Epithelial cell of prostate (primary cell): ENCODE measurements around the gene USP22.

Experiments
- DNase-seq: peaks from one replicate; pipeline ENCODE4 v3.0.0-alpha.2; 2011; ENCODE audit warnings: low read depth, low spot score
- H3K27ac ChIP-seq: fragments of 450-650 bp; 2 replicates; pipeline ENCODE4 v1.5.1; 2017; ENCODE audit warnings: mild to moderate bottlenecking

The USP22 gene

DNA sequence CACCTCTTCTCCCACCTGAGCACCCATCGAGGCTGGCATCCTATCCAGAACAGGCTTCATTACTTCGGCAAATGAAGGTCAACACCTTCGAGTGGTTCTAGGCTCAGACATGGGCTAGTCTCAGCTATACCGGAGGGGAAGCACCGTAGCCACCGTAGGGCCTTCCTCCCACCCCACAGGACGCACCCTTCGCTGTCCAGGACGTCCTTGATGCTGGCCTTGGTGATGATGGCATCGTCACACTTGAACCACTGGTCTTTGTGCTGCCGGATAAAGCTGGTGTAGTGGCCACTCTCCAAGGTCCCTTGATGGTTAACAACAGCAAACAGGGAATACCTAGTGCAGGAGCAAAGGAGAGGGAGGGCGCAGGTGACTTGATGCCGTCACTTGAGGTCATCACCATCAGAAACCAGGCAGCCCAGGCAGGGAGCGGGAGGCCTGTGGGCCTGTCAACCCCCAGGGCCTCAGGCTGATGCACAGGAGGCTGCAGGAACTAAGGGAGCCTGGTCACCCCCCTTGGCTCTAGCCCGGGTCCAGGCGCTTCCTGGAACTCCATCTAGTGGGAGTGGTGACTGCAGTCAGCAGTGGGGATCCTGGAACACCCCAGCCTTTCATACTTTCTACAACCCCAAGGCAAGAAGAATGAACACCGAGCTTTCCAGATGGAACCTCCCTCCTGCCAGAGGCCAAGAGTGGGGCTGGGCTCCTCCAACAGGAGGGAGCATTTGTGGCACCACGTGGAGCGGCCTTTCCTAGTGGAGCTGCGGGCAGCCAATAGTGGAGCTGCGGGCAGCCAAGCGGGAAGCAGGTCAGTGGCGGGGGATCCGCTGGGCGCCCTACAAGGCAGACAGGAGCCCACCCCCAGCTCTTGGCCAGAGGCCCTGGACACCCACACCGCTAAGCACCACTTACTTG, 38.5 kb downstream of the USP22 start:
- no peak overlapping the region for H3K27ac ChIP-seq
- DNase-seq = no peak

DNA sequence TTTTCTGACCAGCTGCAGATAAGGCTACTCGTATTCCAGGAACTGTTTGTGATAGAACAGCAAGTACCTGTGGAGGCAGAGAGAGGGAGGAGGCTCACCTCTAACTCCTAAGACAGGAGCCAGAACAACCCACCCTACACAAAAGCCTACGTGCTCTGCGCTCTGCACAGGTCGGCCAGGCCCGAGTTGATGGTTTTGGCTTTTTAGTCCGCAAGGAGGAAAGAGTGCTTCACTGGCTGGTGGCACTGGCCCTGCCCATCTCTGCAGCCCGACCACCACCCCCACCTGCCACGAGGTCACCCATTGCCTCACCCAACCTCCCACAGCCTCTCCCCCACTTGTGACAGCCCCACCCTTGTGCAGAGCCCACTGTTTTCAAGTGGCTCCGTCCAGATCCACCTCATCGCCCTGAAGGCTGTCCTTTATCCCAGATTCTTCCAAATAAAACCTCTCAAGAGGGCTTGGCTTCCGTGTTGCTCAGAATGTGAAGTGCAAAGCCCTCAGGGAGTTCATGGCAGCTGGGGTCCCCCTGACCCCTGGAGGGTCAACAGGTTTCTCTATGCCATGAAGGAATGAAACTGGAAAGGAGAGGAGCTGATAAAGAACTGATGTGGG, 39.7 kb downstream of the USP22 start:
- H3K27ac ChIP-seq = no peak overlapping the region
- no peak for DNase-seq

DNA sequence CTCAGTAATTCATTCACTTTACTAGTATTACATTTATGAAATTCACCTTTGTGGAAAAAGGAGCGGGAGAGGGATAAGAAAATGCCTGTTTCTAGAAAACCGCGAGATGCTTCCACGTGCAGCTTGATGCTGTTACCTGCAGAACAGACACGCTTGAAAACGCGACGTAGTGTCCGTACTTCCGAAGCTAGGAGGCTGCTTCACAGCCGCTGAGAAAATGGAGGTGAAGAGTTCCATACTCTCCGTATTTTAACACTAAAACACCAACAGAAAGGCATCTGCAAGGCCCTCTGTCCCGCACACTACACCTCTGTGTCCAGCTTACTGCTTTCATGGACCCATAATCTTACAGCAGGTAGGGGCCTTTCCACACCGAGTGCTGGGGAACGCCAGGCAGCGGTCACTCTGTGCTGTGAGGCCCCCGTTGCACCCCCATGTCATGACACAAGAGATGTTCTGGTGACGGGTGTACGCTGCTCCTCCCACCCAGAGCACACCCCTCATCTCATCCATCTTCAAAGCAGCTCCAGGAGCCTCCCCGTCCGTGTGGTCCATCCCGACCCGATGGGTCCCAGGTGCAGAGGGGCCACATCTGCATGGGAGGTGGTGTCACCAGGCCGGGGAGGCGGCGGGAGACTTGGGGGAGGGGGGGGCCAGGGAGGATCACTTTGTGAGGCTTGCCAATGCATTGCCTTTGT, 40.4 kb downstream of the USP22 start:
- H3K27ac ChIP-seq = no peak overlapping the region
- no peak for DNase-seq

GRCh38 chr17:21001813-21002221, 41.0 kb downstream of the USP22 start:
- H3K27ac ChIP-seq = no peak overlapping the region
- DNase-seq = no peak

DNA sequence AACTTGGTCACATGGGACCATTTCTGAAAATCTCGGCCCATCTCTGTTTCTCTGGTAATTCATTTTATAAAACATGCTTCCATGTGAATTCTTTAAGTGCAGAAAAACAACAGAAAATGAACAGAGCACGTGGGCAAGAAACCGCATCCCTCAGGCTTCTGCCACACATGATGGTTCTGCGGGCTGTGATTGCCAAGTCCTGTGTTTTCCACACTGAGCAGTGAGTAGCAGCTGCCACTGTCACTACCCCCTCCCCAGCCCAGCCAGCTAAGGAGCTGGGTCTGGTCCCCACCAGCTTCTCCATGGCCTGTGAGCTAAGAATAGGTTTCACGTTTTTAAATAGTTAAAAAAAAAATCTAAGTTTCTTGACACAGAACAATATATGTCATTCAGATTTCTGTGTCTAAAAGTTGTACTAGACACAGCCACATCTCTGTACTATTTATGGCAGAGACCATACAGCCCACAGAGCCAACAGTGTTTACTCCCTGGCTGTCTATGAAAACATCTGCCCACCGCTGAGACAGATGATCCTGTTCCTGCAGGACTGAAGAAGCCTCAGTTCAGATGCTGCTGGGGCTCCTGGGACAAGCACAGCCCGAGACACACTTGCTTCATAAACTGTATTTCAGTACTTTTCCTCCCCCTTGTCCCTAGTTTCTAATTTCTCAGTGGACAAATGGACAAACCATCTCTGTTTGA, 41.5 kb downstream of the USP22 start:
- H3K27ac ChIP-seq = no peak overlapping the region
- DNase-seq = no peak

DNA sequence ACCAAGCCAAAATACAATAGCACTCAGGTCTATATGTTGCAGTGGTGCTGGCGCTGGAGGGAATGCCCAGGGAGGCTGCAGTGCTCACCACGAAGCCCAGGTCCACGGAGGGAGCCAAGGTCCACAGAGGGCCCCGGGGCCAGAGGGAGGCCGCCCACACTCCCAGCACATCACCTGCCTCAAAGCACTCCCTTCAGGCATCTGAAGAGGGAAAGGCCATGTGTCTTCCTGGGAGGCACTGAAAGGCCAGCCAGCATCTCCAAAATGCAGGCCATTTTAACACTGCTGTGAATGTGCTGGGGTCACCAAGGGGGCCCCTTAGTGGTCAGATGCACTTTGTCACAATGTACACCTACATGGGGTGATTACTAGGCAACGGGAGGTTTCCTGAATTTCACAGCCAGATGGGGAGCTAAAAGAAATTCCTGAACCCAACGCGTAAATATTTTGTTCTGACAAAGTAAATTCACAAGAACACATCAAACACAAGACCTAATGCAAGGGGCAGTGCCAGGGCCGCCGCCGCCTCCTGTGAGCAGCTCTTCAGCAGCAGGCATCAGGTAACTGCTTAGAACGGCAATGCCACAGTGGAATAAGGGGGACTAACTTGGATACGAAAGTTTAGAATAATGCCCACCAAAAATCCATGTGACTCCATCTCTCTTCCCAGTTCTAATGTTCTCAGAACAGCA, 42.8 kb downstream of the USP22 start:
- DNase-seq = no peak

DNA sequence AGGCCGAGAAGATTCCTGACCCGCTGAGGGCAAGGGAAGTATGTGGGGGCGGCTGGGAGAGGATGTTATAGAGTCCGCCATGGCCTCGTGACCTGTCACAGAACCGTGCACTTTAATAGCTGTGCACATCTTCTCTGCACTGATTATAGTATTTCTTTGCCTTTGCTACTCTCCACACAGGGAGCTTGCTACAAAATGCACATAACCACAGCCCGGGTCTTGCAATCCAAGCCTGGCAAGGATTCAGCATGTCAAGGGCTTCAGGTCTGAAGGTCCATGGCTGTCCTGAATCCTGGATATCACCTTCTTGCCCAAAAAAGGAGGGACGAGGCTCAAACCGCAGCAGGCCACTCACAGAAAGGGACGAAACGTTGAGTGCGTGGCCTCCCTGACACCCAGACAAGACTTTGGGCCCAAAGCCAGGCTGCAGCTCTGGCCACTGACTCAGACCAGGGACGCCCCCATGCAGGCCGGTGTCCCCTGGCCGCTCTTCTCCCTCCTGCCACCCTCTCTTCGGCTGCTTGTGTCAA, 43.7 kb downstream of the USP22 start:
- no peak for DNase-seq
- H3K27ac ChIP-seq = no peak overlapping the region

More for the DNA sequence above, 42.8 kb downstream of the USP22 start:
- H3K27ac ChIP-seq = no peak overlapping the region

GRCh38 chr17:20998571-20999043, 44.2 kb downstream of the USP22 start:
- no peak for DNase-seq
- no peak overlapping the region for H3K27ac ChIP-seq

- no peak for DNase-seq
- H3K27ac ChIP-seq = no peak overlapping the region
Measured at GRCh38 chr17:20997711-20998570, 44.9 kb downstream of the USP22 start.

DNA sequence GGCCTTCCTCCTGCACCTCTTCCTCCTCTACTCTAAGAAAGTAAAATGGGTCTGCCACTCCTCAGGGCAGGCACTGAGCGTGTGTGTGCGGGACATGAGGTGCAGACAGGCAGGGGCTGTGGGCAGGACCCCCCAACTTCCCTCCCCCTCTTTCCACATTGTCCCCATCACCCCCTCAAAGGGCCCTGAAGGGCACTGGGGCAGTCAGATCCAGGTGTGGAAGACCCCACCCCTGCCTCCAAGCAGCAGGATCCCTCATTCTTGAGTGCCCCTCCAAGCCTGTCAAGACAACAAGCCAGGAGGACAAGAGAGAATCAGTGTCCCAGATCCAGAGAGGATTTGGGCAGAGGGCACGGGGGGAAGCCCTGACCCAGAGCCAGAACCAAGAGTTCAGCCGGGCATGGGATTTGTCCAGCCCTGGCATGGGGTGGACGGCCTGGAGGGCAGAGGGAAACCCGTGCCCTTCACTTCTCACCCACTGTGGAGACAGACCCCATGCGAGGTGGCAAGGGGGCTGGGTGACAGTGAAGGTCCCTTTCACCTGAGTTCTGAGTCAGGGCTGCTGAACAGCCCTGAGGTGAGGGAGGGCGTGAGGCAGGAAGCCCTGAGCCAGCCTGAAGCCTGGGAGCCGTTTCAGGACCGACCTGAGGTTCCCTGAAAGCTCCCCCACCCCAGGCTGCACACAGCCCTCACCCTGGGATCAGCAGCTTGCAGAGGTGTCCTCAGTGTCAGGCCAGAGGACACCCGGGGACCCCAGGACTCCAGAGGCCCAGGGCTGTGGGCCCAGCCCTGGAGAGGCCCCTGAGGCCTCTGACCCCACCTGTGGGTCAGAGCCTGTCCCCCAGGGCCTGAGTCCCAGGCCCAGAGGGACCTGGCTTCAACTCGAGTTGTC, 45.8 kb downstream of the USP22 start:
- no peak for DNase-seq
- H3K27ac ChIP-seq = no peak overlapping the region

DNA sequence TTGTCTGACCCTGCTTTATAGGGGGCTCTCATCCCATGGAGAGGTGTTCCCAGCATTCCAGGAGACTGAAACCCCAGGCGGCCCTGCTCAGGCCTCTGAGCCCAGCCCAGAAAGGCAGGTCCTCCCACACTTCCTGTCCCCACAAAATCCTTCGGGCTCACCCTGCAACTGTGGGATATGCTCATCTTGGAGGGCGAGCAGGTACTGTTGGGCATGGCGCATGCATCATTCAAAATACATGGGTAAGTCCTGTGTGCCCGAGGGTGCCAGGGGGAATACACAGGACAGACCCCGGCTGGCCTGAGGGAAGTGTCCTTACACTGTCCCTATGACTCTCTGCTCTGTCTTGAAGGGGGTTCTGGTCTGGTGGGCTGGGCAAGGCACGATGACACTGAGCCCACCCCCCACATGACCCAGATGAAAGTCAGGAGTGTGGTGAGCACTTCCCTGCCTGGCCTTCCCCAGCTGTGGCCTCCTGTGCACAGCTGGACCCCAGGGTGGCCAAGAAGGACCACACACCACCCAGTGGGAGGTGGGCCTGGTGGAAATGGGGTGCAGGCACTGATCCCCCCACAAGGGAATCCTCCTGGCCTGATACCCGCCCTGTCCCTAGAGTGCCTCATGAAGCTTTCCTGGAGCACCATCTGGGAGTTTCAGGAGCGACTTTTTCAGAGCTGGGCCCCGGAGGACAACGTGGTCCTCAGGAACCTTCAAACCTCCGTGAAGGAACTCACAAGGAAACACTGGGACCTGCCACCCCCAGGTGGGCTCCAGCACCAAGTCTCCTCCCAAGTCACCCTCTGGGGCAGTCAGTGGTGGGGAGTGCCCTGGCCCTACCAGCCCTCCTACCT, 46.7 kb downstream of the USP22 start:
- H3K27ac ChIP-seq = no peak overlapping the region
- DNase-seq = no peak

DNA sequence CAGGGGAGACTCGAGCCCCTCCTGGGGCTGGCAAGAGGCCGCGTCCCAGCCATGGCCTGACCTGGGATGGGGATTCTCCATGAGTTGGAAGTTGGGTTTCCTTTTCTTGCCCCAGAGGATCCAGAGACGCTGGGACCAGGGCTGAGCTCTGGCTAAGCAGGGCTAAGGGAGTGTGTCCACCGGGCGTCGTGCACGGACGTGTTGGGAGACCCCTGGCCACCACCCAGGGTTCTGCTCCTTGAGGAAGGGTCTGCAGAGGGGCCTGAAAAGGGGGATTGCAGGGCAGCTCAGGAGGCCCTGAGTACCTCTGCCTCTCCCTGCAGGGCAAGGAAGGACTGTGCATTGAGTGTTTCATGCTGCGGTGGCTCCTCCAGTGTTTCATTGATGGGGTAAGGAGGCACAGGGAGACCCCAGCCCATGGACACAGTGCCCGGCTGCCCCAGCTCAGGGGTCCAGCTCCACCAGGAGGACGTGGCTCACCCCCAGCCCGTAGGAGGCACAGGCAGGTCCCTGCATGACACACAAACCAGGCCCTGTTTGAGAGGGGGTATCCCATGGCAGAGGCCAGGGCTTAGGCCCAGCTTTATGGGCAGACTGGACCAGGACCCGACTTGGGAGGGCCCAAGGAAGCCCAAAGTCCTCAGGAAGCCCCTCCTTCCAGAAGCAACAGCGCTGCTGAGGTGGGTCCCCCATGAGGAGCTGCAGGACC, 47.5 kb downstream of the USP22 start:
- DNase-seq = no peak
- no peak overlapping the region for H3K27ac ChIP-seq

- no peak for DNase-seq
- no peak overlapping the region for H3K27ac ChIP-seq
Measured at GRCh38 chr17:20994779-20995149, 48.0 kb downstream of the USP22 start.

DNA sequence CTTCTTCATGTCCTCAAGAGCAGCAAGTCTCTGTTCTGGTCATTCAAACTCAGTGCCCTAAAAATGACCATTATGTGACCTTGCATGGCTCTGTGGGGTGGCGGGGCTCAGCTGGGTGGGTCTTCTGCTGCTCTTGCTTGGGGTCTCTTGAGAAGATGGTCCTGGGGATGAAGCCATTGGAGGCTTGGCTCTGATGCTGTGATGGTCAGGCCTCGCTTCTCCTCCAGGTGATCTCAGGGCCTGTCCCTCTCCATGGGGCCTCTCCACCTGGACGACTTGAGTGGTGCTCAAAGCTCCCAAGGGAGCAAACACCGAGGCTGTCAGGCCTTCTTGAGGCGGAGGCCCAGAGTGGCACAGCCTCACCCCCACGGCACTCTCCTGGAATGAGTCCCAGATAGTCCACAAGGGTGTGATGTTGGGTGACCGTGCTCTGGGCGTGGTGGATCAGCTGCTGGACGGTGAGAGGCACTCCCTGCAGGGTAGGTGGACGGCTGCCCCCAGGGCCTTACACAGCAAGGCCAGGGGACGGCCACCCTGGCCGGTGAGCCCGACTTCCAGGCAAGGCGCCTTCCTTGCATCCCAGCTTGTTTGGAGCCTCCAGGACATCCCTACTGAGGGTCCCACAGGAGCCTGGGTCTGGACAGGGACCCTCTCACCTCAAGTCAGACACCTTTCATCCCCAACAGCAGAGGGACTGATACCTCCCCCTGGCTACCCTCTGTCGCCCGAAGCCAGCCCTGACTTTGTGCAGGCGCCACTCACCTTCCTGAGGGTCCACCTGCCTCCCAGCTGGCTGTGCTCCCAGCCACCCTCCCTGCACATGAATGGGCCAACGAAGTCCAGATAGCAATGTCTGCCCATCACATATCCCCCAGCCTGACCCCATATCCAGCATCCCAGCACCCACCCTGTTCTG, 48.7 kb downstream of the USP22 start:
- no peak for DNase-seq
- no peak overlapping the region for H3K27ac ChIP-seq
